Naive thymus-derived CD8-positive, alpha-beta T cell (primary cell): ENCODE results near the gene NXF1. TPM values are rescaled to one million over a fixed set of nuclear protein-coding genes. Genes with fewer than 3 reads are reported as not detected.

Experiments used
- ATAC-seq, 2 donors: fragments of 150-1000 bp; cut with Tn5 transposase in 1 of 2; sonication (Bioruptor Pico), chemical (Tn5 transposase) in 1 of 2; 1 replicate in 1 of 2; 2 replicates in 1 of 2; pipeline ENCODE4 v1.10.0; 2021; ENCODE audit warnings: mild to moderate bottlenecking in 2 of 2, moderate library complexity in 2 of 2
- POLR2A ChIA-PET: fragments of 350-600 bp; sonication (Branson Sonifier 250); formaldehyde crosslinking; loops from one replicate; lab custom pipeline; 2021; ENCODE audit warnings: antibody characterized with exemption; lab: Charles Lee
- DNase-seq, 10 donors: peaks; one replicate each; pipeline versions ENCODE4 v3.0.0 to v3.0.0-alpha.2; 2020 to 2022
- H3K27ac Mint-ChIP-seq, 10 donors: one replicate each; pipeline ENCODE4 v1.8.0; 2020 to 2022; ENCODE audit warnings: mild to moderate bottlenecking in 10 of 10, mixed read lengths in 10 of 10, moderate library complexity in 4 of 10, inconsistent platforms in 1 of 10
- H3K27me3 Mint-ChIP-seq, 5 donors: one replicate each; pipeline ENCODE4 v1.8.0; 2021 to 2022; ENCODE audit warnings: mixed read lengths in 5 of 5
- H3K36me3 Mint-ChIP-seq, 3 donors: one replicate each; pipeline ENCODE4 v1.8.0; 2020 to 2022; ENCODE audit warnings: mixed read lengths in 3 of 3, mild to moderate bottlenecking in 2 of 3, inconsistent platforms in 1 of 3
- H3K4me1 Mint-ChIP-seq, 4 donors: one replicate each; pipeline ENCODE4 v1.8.0; 2021 to 2022; ENCODE audit warnings: mixed read lengths in 4 of 4
- H3K4me3 Mint-ChIP-seq, 10 donors: one replicate each; pipeline ENCODE4 v1.8.0; 2020 to 2022; ENCODE audit warnings: mild to moderate bottlenecking in 10 of 10, mixed read lengths in 10 of 10, moderate library complexity in 6 of 10, inconsistent platforms in 1 of 10
- H3K9me3 Mint-ChIP-seq, 9 donors: one replicate each; pipeline ENCODE4 v1.8.0; 2020 to 2022; ENCODE audit warnings: mixed read lengths in 9 of 9, mild to moderate bottlenecking in 3 of 9, inconsistent platforms in 1 of 9, moderate library complexity in 1 of 9
- polyA plus RNA-seq, 3 donors: library from polyadenylated mRNA; unstranded; fragments of 300-500 nt; fragmentation: Illumina TruSeq; gene quantifications; one replicate each; pipeline ENCODE4 v1.2.3, GENCODE V29; 2021
- total RNA-seq, 8 experiments: library from RNA in 2 of 8; stranded (reverse) in 2 of 8; gene quantifications; one replicate each; pipeline ENCODE4 v1.2.3 and lab custom pipeline; 2021 to 2026

NXF1 gene
- total and polyA plus RNA-seq, 5 experiments from 2014 or later: 38.4 to 191 (median 82.9) TPM

- peak overlapping the region in 3 of 10 donors; percentile 21 to 58 (median 22) for H3K27ac Mint-ChIP-seq
- no peak for ATAC-seq
- no peaks in the 10 kb centered on the region for H3K27me3 Mint-ChIP-seq
- peaks cover 14 to 23% (median 19%) of the 10 kb centered on the region in 4 donors for H3K4me1 Mint-ChIP-seq
- H3K9me3 Mint-ChIP-seq: no peaks in the 10 kb centered on the region
- no peak overlapping the region for H3K4me3 Mint-ChIP-seq
- peaks cover 0 to 87% (median 28%) of the 10 kb centered on the region in 3 donors for H3K36me3 Mint-ChIP-seq
- no peak for DNase-seq
- POLR2A ChIA-PET: interaction anchor here (1.9 to 2.5 kb wide), 2 partner anchors 9 to 82 kb away, joined by 6 to 9 read pairs; partner anchors contain the start of gene SLC3A2
Observed at GRCh38 chr11:62799486-62799885, 5.8 kb downstream of the NXF1 start.

- DNase-seq (no peak), ATAC-seq (no peak)
- peaks cover 12 to 18% (median 16%) of the 10 kb centered on the region in 4 donors for H3K4me1 Mint-ChIP-seq
- peak overlapping the region in 1 of 10 donors; percentile 20 for H3K27ac Mint-ChIP-seq
- H3K27me3 Mint-ChIP-seq: no peaks in the 10 kb centered on the region
- POLR2A ChIA-PET: interaction anchor here (0.6 to 3.2 kb wide), 8 partner anchors 8 to 131 kb away, joined by 3 to 23 read pairs (median 8); partner anchors contain the start of genes C11orf98, CSKMT, NXF1 and TMEM179B
- H3K9me3 Mint-ChIP-seq: no peaks in the 10 kb centered on the region
- no peak overlapping the region for H3K4me3 Mint-ChIP-seq
- H3K36me3 Mint-ChIP-seq: peaks cover 0 to 86% (median 28%) of the 10 kb centered on the region in 3 donors
Observed at GRCh38 chr11:62796281-62796680, 9.0 kb downstream of the NXF1 start.

- H3K27ac Mint-ChIP-seq: peak overlapping the region in 7 of 10 donors; percentile 3 to 75 (median 52)
- H3K9me3 Mint-ChIP-seq: no peaks in the 10 kb centered on the region
- POLR2A ChIA-PET: interaction anchor here (0.7 to 12.0 kb wide), 8 partner anchors 10 to 67 kb away, joined by 3 to 314 read pairs (median 9); partner anchors contain the start of genes HNRNPUL2, NXF1, POLR2G and WDR74
- peak overlapping the region in 2 of 10 donors; percentile 9 to 36 for H3K4me3 Mint-ChIP-seq
- ATAC-seq (no peak), DNase-seq (no peak)
- H3K27me3 Mint-ChIP-seq: no peaks in the 10 kb centered on the region
- H3K36me3 Mint-ChIP-seq: peaks cover 0 to 81% (median 27%) of the 10 kb centered on the region in 3 donors
- H3K4me1 Mint-ChIP-seq: peaks cover 15 to 37% (median 35%) of the 10 kb centered on the region in 4 donors
Observed at GRCh38 chr11:62794201-62794775, 11.0 kb downstream of the NXF1 start.

GRCh38 chr11:62792202-62792575, 13.1 kb downstream of the NXF1 start:
- peak overlapping the region; percentile 83 to 96 (median 89) for H3K4me3 Mint-ChIP-seq
- H3K27ac Mint-ChIP-seq: peak overlapping the region; percentile 85 to 97 (median 95)
- peaks cover 0 to 65% (median 19%) of the 10 kb centered on the region in 3 donors for H3K36me3 Mint-ChIP-seq
- POLR2A ChIA-PET: interaction anchor here (0.7 to 12.0 kb wide), 16 partner anchors 8 to 237 kb away, joined by 3 to 314 read pairs (median 6); partner anchors contain the start of genes HNRNPUL2, NXF1, ROM1 and SLC3A2
- no peaks in the 10 kb centered on the region for H3K27me3 Mint-ChIP-seq
- ATAC-seq: peak; percentile 7 to 9
- peaks cover 16 to 54% (median 47%) of the 10 kb centered on the region in 4 donors for H3K4me1 Mint-ChIP-seq
- H3K9me3 Mint-ChIP-seq: no peaks in the 10 kb centered on the region
- peak in 2 of 10 donors; percentile 18 to 42 for DNase-seq

- Mint-ChIP-seq H3K36me3 (peaks cover 0 to 60% (median 17%) of the 10 kb centered on the region in 3 donors), H3K4me3 (peak within 1 kb of the TSS; percentile 83 to 96 (median 89)), H3K9me3 (no peaks in the 10 kb centered on the region), H3K4me1 (peaks cover 16 to 54% (median 47%) of the 10 kb centered on the region in 4 donors), H3K27me3 (no peaks in the 10 kb centered on the region), H3K27ac (peak within 1 kb of the TSS; percentile 85 to 97 (median 95))
- POLR2A ChIA-PET: interaction anchor here (0.7 to 12.0 kb wide), 25 partner anchors 8 to 237 kb away, joined by 3 to 314 read pairs (median 5); partner anchors contain the start of genes C11orf98, CSKMT, HNRNPUL2 and NXF1
- peak; percentile 77 to 78 for ATAC-seq
- DNase-seq: peak; percentile 82 to 93 (median 88)
Observed at GRCh38 chr11:62791501-62792201, 13.6 kb downstream of the NXF1 start, which contains the start of gene TMEM223. Gene TMEM223, minus strand, starts transcription at chr11:62792006. Its CDS starts 12 bp downstream, at chr11:62791994.

GRCh38 chr11:62789576-62789975, 15.7 kb downstream of the NXF1 start:
- peak overlapping the region; percentile 77 to 97 (median 94) for H3K27ac Mint-ChIP-seq
- H3K9me3 Mint-ChIP-seq: no peaks in the 10 kb centered on the region
- peaks cover 18 to 62% (median 55%) of the 10 kb centered on the region in 4 donors for H3K4me1 Mint-ChIP-seq
- POLR2A ChIA-PET: interaction anchor here (0.5 to 12.0 kb wide), 15 partner anchors 10 to 1377 kb away, joined by 3 to 314 read pairs (median 8); partner anchors contain the start of genes NXF1, POLR2G, SLC3A2 and STX5
- H3K36me3 Mint-ChIP-seq: peaks cover 0 to 43% (median 6%) of the 10 kb centered on the region in 3 donors
- H3K27me3 Mint-ChIP-seq: no peaks in the 10 kb centered on the region
- peak overlapping the region; percentile 64 to 96 (median 92) for H3K4me3 Mint-ChIP-seq
- ATAC-seq: no peak
- no peak for DNase-seq

- ATAC-seq (no peak), DNase-seq (no peak)
- Mint-ChIP-seq H3K27me3 (no peaks in the 10 kb centered on the region), H3K36me3 (peaks cover 0 to 37% (median under 1%) of the 10 kb centered on the region in 3 donors), H3K27ac (peak overlapping the region; percentile 83 to 98 (median 94)), H3K9me3 (no peaks in the 10 kb centered on the region), H3K4me1 (peaks cover 15 to 59% (median 52%) of the 10 kb centered on the region in 4 donors), H3K4me3 (peak overlapping the region; percentile 64 to 96 (median 92))
- POLR2A ChIA-PET: interaction anchor here (0.5 to 12.0 kb wide), 14 partner anchors 13 to 231 kb away, joined by 3 to 314 read pairs (median 16); partner anchors contain the start of genes BSCL2, GNG3, NXF1 and POLR2G
Observed at GRCh38 chr11:62788991-62789390, 16.2 kb downstream of the NXF1 start.

GRCh38 chr11:62787005-62787759, 18.1 kb downstream of the NXF1 start, which contains the start of gene TMEM179B:
Gene TMEM179B, plus strand, starts transcription at chr11:62787402. Its CDS starts 30 bp downstream, at chr11:62787432.
- Mint-ChIP-seq H3K4me3 (peak within 1 kb of the TSS; percentile 90 to 96 (median 96)), H3K9me3 (no peaks in the 10 kb centered on the region), H3K27ac (peak within 1 kb of the TSS; percentile 92 to 98 (median 96)), H3K27me3 (no peaks in the 10 kb centered on the region), H3K36me3 (peaks cover 0 to 36% (median 0%) of the 10 kb centered on the region in 3 donors), H3K4me1 (peaks cover 14 to 53% (median 46%) of the 10 kb centered on the region in 4 donors)
- peak; percentile 69 to 73 for ATAC-seq
- DNase-seq: peak; percentile 90 to 99 (median 97)
- POLR2A ChIA-PET: interaction anchor here (0.6 to 12.0 kb wide), 34 partner anchors 9 to 385 kb away, joined by 3 to 314 read pairs (median 5); partner anchors contain the start of genes BSCL2, C11orf98, CSKMT and GANAB

- no peaks in the 10 kb centered on the region for H3K27me3 Mint-ChIP-seq
- H3K4me1 Mint-ChIP-seq: peaks cover 13 to 48% (median 43%) of the 10 kb centered on the region in 4 donors
- H3K9me3 Mint-ChIP-seq: no peaks in the 10 kb centered on the region
- peak overlapping the region; percentile 81 to 95 (median 86) for H3K4me3 Mint-ChIP-seq
- DNase-seq (peak; percentile 73 to 90 (median 85)), ATAC-seq (peak; percentile 69 to 70)
- peaks cover 0 to 32% (median 0%) of the 10 kb centered on the region in 3 donors for H3K36me3 Mint-ChIP-seq
- peak overlapping the region; percentile 91 to 97 (median 94) for H3K27ac Mint-ChIP-seq
- POLR2A ChIA-PET: interaction anchor here (0.5 to 12.0 kb wide), 28 partner anchors 10 to 233 kb away, joined by 3 to 314 read pairs (median 6); partner anchors contain the start of genes BSCL2, C11orf98, CSKMT and GANAB
Observed at GRCh38 chr11:62786318-62787004, 18.8 kb downstream of the NXF1 start.

- DNase-seq (no peak), ATAC-seq (no peak)
- POLR2A ChIA-PET: interaction anchor here (0.6 to 12.0 kb wide), 3 partner anchors 52 to 104 kb away, joined by 3 to 314 read pairs (median 5); partner anchors contain the start of genes UBXN1 and WDR74
- Mint-ChIP-seq H3K4me1 (peaks cover 4 to 16% (median 12%) of the 10 kb centered on the region in 4 donors), H3K27ac (peak overlapping the region in 2 of 10 donors; percentile 13 to 15), H3K4me3 (no peak overlapping the region), H3K36me3 (peaks cover 0 to 36% (median 0%) of the 10 kb centered on the region in 3 donors), H3K27me3 (no peaks in the 10 kb centered on the region), H3K9me3 (no peaks in the 10 kb centered on the region)
Observed at GRCh38 chr11:62782753-62783152, 22.5 kb downstream of the NXF1 start.
